Peyer's patch (tissue), 4 donors: ENCODE measurements around the gene BTF3.

Experiments
- POLR2A ChIP-seq, 2 donors: fragments of 450-650 bp; IDR thresholded peaks; one replicate each; pipeline ENCODE4 v1.5.1; 2017; ENCODE audit warnings: antibody characterized with exemption in 2 of 2, mild to moderate bottlenecking in 2 of 2, moderate library complexity in 2 of 2
- TF ChIP-seq, protein P1 (sequence below), 6 experiments: fragments of 450-650 bp in 4 of 6; fragments of 200-600 bp in 2 of 6; sonication (generic) in 1 of 6; IDR thresholded peaks; one replicate each; pipeline ENCODE4 v1.5.1; 2017 to 2019; ENCODE audit warnings: antibody characterized with exemption in 6 of 6, mild to moderate bottlenecking in 3 of 6, moderate library complexity in 1 of 6

DNA sequence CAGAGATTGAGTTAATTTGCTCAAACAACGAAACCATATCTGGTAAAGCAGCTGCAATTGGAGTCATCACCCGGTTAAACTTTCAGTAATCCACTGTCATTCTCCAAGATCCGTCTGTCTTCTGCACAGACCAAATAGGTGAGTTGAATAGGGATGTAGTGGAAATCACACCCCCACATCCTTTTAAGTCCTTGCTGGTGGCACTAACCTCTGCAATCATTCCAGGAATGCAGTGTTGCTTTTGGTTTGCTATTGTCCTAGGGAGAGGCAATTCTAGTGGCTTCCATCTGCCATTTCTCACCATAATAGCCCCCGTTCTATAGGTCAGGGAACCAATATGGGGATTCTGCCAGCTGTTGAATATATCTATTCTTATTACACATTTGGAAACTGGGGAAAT, 14.6 kb upstream of the BTF3 start:
- TF ChIP-seq, protein P1, sequence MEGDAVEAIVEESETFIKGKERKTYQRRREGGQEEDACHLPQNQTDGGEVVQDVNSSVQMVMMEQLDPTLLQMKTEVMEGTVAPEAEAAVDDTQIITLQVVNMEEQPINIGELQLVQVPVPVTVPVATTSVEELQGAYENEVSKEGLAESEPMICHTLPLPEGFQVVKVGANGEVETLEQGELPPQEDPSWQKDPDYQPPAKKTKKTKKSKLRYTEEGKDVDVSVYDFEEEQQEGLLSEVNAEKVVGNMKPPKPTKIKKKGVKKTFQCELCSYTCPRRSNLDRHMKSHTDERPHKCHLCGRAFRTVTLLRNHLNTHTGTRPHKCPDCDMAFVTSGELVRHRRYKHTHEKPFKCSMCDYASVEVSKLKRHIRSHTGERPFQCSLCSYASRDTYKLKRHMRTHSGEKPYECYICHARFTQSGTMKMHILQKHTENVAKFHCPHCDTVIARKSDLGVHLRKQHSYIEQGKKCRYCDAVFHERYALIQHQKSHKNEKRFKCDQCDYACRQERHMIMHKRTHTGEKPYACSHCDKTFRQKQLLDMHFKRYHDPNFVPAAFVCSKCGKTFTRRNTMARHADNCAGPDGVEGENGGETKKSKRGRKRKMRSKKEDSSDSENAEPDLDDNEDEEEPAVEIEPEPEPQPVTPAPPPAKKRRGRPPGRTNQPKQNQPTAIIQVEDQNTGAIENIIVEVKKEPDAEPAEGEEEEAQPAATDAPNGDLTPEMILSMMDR (IDR thresholded peaks at IDR 0.05): no peak
- TF ChIP-seq POLR2A (IDR thresholded peaks at IDR 0.05): no peak
